Measurements from ENCODE around the gene ASTN2.

DNA sequence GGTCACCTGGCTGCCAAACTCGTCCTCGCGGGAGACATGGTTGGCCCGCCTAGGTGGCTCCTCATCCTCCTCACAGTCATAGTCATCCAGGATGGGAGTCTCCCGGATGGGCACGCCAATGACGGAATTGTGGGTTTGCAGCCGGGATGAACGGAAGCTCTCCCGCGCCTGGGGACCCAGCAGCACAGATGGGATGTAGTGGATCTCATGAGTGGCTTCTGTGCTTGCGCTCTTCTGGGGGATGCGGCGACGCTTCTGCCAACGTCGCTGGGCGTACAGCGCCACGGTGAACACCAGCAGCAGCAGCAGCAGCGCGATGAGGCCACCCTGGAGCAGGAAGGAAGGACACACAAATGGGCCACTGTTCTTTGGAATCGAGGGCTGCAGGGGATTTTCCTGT is 200.4 kb downstream of the ASTN2 start:
- TF ChIP-seq POLR2A (IDR thresholded peaks at IDR 0.05): no peak
- TF ChIP-seq, protein P1, sequence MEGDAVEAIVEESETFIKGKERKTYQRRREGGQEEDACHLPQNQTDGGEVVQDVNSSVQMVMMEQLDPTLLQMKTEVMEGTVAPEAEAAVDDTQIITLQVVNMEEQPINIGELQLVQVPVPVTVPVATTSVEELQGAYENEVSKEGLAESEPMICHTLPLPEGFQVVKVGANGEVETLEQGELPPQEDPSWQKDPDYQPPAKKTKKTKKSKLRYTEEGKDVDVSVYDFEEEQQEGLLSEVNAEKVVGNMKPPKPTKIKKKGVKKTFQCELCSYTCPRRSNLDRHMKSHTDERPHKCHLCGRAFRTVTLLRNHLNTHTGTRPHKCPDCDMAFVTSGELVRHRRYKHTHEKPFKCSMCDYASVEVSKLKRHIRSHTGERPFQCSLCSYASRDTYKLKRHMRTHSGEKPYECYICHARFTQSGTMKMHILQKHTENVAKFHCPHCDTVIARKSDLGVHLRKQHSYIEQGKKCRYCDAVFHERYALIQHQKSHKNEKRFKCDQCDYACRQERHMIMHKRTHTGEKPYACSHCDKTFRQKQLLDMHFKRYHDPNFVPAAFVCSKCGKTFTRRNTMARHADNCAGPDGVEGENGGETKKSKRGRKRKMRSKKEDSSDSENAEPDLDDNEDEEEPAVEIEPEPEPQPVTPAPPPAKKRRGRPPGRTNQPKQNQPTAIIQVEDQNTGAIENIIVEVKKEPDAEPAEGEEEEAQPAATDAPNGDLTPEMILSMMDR (IDR thresholded peaks at IDR 0.05): no peak

All from testis (tissue), 2 donors.